PC-9 (cell line): ENCODE data around the gene PALLD.

Source experiments
- EZH2 ChIP-seq: fragments of 200-600 bp; sonication (generic); IDR thresholded peaks from 2 replicates; pipeline ENCODE4 v1.8.0; 2017; ENCODE audit warnings: antibody characterized with exemption, low read depth
- TF ChIP-seq, protein P1 (sequence below): fragments of 200-600 bp; sonication (generic); conservative IDR thresholded peaks from 2 replicates; pipeline ENCODE4 v1.6.1; 2017; ENCODE audit warnings: mixed run types, antibody characterized with exemption, mild to moderate bottlenecking, moderate library complexity

- TF ChIP-seq, protein P1, sequence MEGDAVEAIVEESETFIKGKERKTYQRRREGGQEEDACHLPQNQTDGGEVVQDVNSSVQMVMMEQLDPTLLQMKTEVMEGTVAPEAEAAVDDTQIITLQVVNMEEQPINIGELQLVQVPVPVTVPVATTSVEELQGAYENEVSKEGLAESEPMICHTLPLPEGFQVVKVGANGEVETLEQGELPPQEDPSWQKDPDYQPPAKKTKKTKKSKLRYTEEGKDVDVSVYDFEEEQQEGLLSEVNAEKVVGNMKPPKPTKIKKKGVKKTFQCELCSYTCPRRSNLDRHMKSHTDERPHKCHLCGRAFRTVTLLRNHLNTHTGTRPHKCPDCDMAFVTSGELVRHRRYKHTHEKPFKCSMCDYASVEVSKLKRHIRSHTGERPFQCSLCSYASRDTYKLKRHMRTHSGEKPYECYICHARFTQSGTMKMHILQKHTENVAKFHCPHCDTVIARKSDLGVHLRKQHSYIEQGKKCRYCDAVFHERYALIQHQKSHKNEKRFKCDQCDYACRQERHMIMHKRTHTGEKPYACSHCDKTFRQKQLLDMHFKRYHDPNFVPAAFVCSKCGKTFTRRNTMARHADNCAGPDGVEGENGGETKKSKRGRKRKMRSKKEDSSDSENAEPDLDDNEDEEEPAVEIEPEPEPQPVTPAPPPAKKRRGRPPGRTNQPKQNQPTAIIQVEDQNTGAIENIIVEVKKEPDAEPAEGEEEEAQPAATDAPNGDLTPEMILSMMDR = no peak
- TF ChIP-seq EZH2 = no peak
Measured at GRCh38 chr4:168751263-168752225, 254.7 kb downstream of the PALLD start.
